GM21717 (cell line): ENCODE measurements around the gene REPS2.
A peak's percentile ranks its signal among the peaks of the same experiment; 100 is the strongest.

Experiments used
- ATAC-seq: cut with Tn5 transposase; IDR thresholded peaks from one replicate; pipeline ENCODE4 v1.9.1; 2021; ENCODE audit warnings: mild to moderate bottlenecking, moderate library complexity; ENCODE audit not compliant: unreplicated experiment

The REPS2 gene

GRCh38 chrX:16946361-16946964, at the start of gene REPS2:
REPS2 (plus strand) TSS chrX:16946658; CDS start chrX:16946862, 204 bp downstream.
- peak; percentile 95 for ATAC-seq

GRCh38 chrX:16897445-16897844, 49.0 kb upstream of the REPS2 start:
- ATAC-seq, result no peak

- ATAC-seq, result no peak
Observed at GRCh38 chrX:16903274-16904022, 43.0 kb upstream of the REPS2 start.

DNA sequence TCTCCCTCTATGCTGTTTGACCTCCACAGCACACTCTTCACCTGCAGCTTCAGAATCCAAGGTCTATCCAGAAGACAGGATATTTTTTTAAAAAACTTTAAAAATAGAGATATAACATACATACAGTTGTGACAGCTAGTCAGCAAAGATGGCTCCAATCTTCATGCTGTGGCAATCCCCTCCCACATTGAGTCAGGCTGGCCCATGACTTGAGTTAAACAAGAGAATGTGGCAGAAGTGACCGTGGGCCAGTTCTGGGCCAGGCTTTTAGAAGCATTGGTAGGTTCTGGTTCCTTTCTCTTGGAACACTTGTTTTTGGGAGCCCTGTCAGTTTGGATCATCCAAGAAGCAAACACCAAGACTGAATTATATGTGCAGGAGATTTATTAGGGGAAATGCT, 36.1 kb upstream of the REPS2 start:
- ATAC-seq, result no peak

GRCh38 chrX:16914058-16914457, 32.4 kb upstream of the REPS2 start:
- ATAC-seq, result no peak

GRCh38 chrX:16916561-16916960, 29.9 kb upstream of the REPS2 start:
- ATAC-seq, result no peak

- no peak for ATAC-seq
Observed at GRCh38 chrX:16917120-16917519, 29.3 kb upstream of the REPS2 start.

- no peak for ATAC-seq
Observed at GRCh38 chrX:16918979-16919378, 27.5 kb upstream of the REPS2 start.

DNA sequence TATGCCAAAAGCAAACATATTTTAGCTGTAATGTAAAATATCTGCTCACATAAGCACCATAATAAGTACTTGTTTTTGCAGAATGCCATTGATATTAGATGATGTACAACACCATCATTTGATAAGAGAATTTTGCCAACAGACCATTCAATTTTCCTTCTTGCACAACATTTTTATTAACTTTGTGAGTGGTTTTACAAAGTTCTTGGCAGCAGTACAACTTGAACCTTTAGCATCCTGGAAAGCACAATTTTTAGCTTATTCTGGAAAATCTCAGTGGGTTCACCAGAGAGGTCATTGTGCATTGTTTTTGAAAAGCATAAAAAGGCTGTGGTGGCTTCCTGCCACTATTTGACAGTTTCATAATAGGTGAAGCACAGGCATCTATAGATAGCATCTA, 26.4 kb upstream of the REPS2 start:
- no peak for ATAC-seq

GRCh38 chrX:16923157-16923556, 23.3 kb upstream of the REPS2 start:
- no peak for ATAC-seq

DNA sequence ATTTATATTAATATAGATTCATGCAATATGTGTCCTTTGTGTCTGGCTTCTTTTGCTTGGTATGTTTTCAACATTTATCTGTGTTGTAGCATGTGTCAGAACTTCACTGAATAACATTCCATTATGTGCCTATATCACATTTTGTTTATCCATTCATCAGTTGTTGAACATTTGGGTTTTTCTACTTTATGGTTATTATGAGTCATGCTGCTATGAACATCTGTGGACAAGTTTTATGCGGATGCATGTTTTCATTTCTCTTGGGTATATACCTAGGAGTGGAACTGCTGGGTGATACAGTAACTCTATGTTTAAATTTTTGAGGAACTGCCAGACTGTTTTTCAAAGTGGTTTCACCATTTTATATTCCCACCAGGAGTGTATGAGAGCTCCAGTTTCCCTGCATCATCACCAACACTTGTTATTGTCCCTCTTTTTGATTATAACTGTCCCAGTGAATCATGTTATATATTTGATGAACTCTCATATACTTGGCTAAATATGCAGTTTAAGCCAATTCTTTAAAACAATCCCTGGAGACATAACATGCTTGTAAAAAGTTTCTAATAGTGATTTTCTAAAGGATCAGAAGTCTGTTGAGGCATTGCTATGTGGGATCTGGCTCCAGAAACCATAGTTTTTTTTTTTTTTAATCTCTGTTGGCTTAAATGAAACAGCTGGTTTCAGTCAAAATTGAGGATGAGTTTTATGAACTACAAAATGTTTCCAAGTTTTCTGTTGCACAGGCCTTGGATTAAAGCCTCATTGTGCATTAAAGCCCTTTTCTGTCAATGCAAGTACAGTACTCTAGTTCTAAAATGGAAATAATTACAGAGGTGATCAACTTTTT, 21.6 kb upstream of the REPS2 start:
- no peak for ATAC-seq

- ATAC-seq, result no peak
Observed at GRCh38 chrX:16930392-16930791, 16.1 kb upstream of the REPS2 start.

DNA sequence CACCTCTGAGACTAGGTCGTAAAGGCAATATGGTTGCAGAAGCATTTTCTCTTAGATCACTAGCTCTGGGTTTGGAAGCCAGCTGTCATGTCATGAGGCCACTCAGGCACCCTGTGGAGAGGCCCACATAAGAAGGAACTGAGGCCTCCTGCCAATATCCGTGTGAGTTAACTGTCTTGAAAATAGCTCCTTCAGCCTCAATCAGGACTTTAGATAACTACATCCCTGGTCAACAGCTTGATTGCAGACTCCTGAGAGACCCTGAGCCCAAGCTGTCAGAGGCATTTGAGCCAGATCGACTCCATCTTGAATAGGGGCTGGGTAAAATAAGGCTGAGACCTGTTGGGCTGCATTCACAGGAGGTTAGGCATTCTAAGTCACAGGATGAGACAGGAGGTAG, 15.1 kb upstream of the REPS2 start:
- no peak for ATAC-seq

DNA sequence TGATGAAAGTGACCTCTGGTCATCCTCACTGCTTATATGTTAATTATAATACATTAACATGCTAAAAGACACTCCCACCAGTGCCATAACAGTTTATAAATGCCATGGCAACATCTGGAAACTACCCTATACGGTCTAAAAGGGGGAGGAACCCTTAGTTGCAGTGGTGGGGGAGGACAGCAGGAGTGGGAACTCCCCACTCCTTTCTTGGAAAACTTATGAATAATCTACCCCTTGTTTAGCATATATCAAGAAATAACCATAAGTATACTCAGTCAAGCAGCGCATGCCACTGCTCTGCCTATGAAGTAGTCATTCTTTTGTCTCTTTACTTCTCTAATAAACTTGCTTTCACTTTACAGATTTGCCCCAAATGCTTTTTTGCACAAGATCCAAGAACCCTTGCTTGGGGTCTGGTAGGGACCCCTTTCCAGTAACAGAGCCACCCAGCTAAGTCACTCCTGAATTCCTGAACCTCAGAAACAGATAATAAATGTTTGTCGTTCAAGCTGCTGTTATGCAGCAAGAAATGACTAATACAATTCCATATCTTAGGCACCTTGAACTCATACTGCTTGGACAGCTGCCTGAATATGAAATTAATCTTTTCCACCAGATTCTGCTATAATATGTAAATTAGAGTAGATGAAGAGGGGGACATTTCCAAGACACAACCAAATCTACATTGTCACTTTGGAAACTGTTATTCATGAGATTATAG, 14.4 kb upstream of the REPS2 start:
- no peak for ATAC-seq

DNA sequence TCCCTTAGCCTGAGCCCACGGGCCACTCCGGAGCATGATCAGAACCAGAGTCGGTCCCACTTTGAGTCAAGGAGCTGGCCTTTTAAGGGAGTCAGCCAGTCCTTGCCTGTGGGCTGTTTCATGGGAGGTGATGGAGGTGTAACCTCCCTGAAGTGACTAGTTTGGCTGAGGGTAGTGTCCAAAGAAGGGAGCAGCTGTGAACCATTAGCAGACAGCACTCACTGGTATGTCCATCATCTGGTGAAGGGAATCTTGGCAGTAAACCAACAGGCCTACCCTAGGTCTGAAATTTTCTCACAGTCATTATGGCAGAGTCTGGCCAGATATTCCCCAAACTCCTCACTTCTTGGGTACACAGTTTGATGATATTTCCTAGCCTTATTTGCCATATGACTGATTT, 12.3 kb upstream of the REPS2 start:
- no peak for ATAC-seq

DNA sequence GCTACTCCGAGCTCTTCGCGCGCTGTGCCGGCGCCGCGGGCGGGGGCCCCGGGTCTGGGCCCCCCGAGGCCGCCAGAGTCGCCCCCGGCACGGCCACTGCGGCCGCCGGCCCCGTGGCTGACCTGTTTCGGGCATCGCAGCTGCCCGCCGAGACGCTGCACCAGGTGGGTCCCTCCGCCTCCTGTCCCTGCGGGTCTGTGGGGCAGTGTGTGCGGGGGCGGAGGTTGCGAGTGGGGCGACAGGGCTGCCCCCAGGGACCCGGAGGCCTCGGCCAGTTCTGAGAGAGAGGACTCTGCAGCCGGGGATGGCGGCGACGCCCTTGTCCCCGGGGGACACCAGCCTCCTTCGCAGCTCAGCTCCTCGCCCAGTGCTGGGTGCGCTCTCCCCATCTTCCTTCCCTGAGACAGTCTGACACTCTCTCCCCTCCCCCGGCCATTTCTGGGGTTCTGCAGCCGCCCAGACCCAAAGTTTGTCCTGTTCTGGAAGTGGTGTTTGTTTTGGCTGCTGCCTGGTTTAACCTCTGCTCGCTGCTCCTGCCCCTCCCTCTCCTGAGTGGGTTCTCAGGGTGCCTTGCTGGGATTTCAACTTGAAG, 609 bp downstream of the REPS2 start:
- ATAC-seq, result peak; percentile 16

DNA sequence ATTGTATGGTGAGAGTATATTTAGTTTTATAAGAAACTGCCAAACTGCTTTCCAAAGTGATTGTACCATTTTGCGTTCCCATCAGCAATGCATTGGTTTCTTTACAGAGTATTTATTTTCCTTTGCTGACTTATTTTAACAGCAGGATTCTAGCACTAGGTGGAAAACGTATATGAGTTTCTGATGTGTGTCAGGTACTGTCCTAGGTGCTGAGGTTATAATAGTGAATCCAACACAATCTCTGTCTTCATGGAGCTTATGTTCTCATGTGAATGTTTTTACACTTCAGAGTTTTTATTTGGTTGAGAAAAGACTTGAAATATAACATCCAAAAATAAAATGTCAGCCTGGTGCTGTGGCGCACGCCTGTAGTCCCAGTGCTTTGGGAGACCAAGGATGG, 4.0 kb downstream of the REPS2 start:
- ATAC-seq, result no peak

- no peak for ATAC-seq
Observed at GRCh38 chrX:16953606-16954211, 7.3 kb downstream of the REPS2 start.

DNA sequence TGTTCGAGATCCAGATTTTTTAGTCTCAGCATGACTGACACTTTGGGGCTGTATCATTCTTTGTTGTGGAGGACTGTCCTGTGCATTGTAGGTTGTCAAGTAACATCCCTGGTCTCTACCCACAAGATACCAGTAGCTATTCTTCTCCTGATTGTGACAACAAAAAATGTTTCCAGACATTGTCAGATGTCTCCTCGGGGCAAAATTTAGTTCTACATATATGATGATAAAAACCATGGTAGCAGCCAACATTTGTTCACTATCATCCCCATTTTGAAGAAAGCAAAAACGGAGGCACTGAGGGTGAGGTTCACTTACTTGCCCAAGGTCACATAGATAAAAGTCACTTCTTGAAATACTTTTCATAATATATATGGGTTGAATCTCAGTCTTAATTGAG, 11.3 kb downstream of the REPS2 start:
- no peak for ATAC-seq

GRCh38 chrX:16958356-16958755, 11.9 kb downstream of the REPS2 start:
- ATAC-seq, result no peak
